ENCODE results near the gene CYP2S1. TPM values are rescaled to one million over a fixed set of nuclear protein-coding genes. Genes with fewer than 3 reads are reported as not detected.

The CYP2S1 gene
- 0.25 and 0.49 TPM in 2 replicates for total RNA-seq

GRCh38 chr19:41192574-41193429 lies at the start of gene CYP2S1:
Gene CYP2S1 (plus strand): TSS chr19:41193219. CDS start chr19:41193265, 46 bp downstream.

GRCh38 chr19:41218615-41219507 lies 25.8 kb downstream of the CYP2S1 start, which contains the start of gene AXL:
Gene AXL (plus strand): TSS chr19:41219223. CDS start chr19:41219393, 170 bp downstream.

Other genes starting within 250 kb of the CYP2S1 start
- not detected in 2 replicates for gene CYP2B6, start 201.9 kb upstream of the CYP2S1 start, total RNA-seq
- gene CYP2A13, start 104.8 kb upstream of the CYP2S1 start, total RNA-seq, result not detected in 2 replicates
- gene CYP2F1, start 78.8 kb upstream of the CYP2S1 start, total RNA-seq, result not detected in 2 replicates
- 24.8 and 28.4 TPM in 2 replicates for gene AXL, start 26.0 kb downstream of the CYP2S1 start, total RNA-seq
- gene HNRNPUL1, start 71.2 kb downstream of the CYP2S1 start, total RNA-seq, result 59.9 and 107 TPM in 2 replicates
- 5.8 and 14.4 TPM in 2 replicates for gene CCDC97, start 117.0 kb downstream of the CYP2S1 start, total RNA-seq
- 11.0 and 55.1 TPM in 2 replicates for gene TGFB1, start 160.7 kb downstream of the CYP2S1 start, total RNA-seq
- 5.9 and 8.9 TPM in 2 replicates for gene B9D2, start 170.9 kb downstream of the CYP2S1 start, total RNA-seq
- 3.5 and 5.5 TPM in 2 replicates for gene TMEM91, start 183.3 kb downstream of the CYP2S1 start, total RNA-seq
- gene EXOSC5, start 204.1 kb downstream of the CYP2S1 start, total RNA-seq, result 9.6 and 12.3 TPM in 2 replicates
- 29.3 and 45.6 TPM in 2 replicates for gene BCKDHA, start 204.6 kb downstream of the CYP2S1 start, total RNA-seq
- gene B3GNT8, start 234.2 kb downstream of the CYP2S1 start, total RNA-seq, result 0.97 and 1.1 TPM in 2 replicates
- 31.1 and 44.7 TPM in 2 replicates for gene DMAC2, start 246.7 kb downstream of the CYP2S1 start, total RNA-seq
- gene ERICH4, start 249.9 kb downstream of the CYP2S1 start, total RNA-seq, result not detected in 2 replicates